OCI-LY3 (cell line): Measurements from ENCODE around the gene TRAPPC4.
A peak's percentile ranks its signal among the peaks of the same experiment; 100 is the strongest.

ENCODE experiments used
- H2AFZ ChIP-seq: fragments of 200-600, 300-600 bp; shearing (Covaris generic); 2 replicates; pipeline ENCODE4 v1.6.0; 2014; ENCODE audit warnings: antibody characterized with exemption, low read depth, low read length
- H3K27ac ChIP-seq: fragments of 200-600, 300-600 bp; sonication (generic); 2 replicates; pipeline ENCODE4 v1.5.1; 2014; ENCODE audit warnings: mild to moderate bottlenecking, low read length, moderate library complexity, mixed read lengths
- H3K27me3 ChIP-seq: fragments of 200-600, 300-600 bp; sonication (generic); 2 replicates; pipeline ENCODE4 v1.6.1; 2014; ENCODE audit warnings: low read depth, low read length, mixed read lengths
- H3K36me3 ChIP-seq: fragments of 200-600, 300-600 bp; sonication (generic); replicated peaks from 2 replicates; pipeline ENCODE3; 2014; ENCODE audit warnings: low read depth, low read length, mixed read lengths
- H3K4me1 ChIP-seq: fragments of 300-600, 200-600 bp; sonication (generic); 2 replicates; pipeline ENCODE4 v1.6.1; 2014; ENCODE audit warnings: low read length, mixed read lengths
- H3K4me2 ChIP-seq: fragments of 200-600, 300-600 bp; sonication (generic); 2 replicates; pipeline ENCODE4 v1.6.1; 2014; ENCODE audit warnings: low read length, mixed read lengths
- H3K4me3 ChIP-seq: fragments of 300-600, 200-600 bp; sonication (generic); 2 replicates; pipeline ENCODE4 v1.5.1; 2014; ENCODE audit warnings: antibody characterized with exemption, mild to moderate bottlenecking, low read length, moderate library complexity
- H3K79me2 ChIP-seq: fragments of 300-600, 200-600 bp; shearing (Covaris generic); 2 replicates; pipeline ENCODE4 v1.6.1; 2014; ENCODE audit warnings: mild to moderate bottlenecking, low read length, mixed read lengths
- H3K9ac ChIP-seq: fragments of 300-600, 200-600 bp; shearing (Covaris generic); 2 replicates; pipeline ENCODE4 v1.6.0; 2014; ENCODE audit warnings: mild to moderate bottlenecking, low read length, moderate library complexity
- H3K9me3 ChIP-seq: fragments of 200-600, 300-600 bp; shearing (Covaris generic); 2 replicates; pipeline ENCODE4 v1.6.1; 2014; ENCODE audit warnings: low read length, mixed read lengths; ENCODE audit not compliant: insufficient read depth
- H4K20me1 ChIP-seq: fragments of 200-600, 300-600 bp; sonication (generic); 2 replicates; pipeline ENCODE4 v1.6.1; 2016; ENCODE audit warnings: low read length, mixed read lengths; ENCODE audit not compliant: insufficient read depth
- CTCF ChIP-seq: fragments of 200-600, 300-600 bp; sonication (generic); IDR thresholded peaks from 2 replicates; pipeline ENCODE4 v1.5.1; 2014; ENCODE audit warnings: antibody characterized with exemption, low read length, low read depth
- EZH2phosphoT487 ChIP-seq: fragments of 200-600 bp; shearing (Covaris generic); IDR thresholded peaks from 2 replicates; pipeline ENCODE4 v1.6.1; 2018; ENCODE audit warnings: antibody characterized with exemption, mixed run types, low read depth

Gene TRAPPC4

GRCh38 chr11:119029069-119029339 is 10.4 kb downstream of the TRAPPC4 start:
- H3K27ac ChIP-seq, result peak overlapping the region; percentile 53
- H3K9ac ChIP-seq, result peak overlapping the region; percentile 91; the same call in 1 of the 2 replicates
- H3K4me3 ChIP-seq, result peak overlapping the region; percentile 88
- peaks cover 19% of the 10 kb centered on the region for H3K4me1 ChIP-seq
- no peaks in the 10 kb centered on the region for H3K9me3 ChIP-seq
- no peak overlapping the region for H2AFZ ChIP-seq
- H3K79me2 ChIP-seq, result peaks cover 28% of the 10 kb centered on the region
- H3K36me3 ChIP-seq, result peaks cover 39% of the 10 kb centered on the region
- no peaks in the 10 kb centered on the region for H4K20me1 ChIP-seq
- no peaks in the 10 kb centered on the region for H3K27me3 ChIP-seq
- TF ChIP-seq EZH2phosphoT487, result no peak
- TF ChIP-seq CTCF, result no peak
- peak overlapping the region; percentile 88 for H3K4me2 ChIP-seq

- no peak for TF ChIP-seq EZH2phosphoT487
- no peak for TF ChIP-seq CTCF
- Histone ChIP-seq H3K27me3 (no peaks in the 10 kb centered on the region), H3K36me3 (peaks cover 36% of the 10 kb centered on the region), H3K9me3 (no peaks in the 10 kb centered on the region), H3K4me3 (peak overlapping the region; percentile 88), H4K20me1 (no peaks in the 10 kb centered on the region), H3K9ac (peak overlapping the region; percentile 91), H3K4me1 (peaks cover 19% of the 10 kb centered on the region), H3K27ac (peak overlapping the region; percentile 53), H3K4me2 (peak overlapping the region; percentile 88), H2AFZ (no peak overlapping the region), H3K79me2 (peaks cover 28% of the 10 kb centered on the region)
These were observed 10.9 kb downstream of the TRAPPC4 start for GRCh38 chr11:119029340-119030028.

- H3K79me2 ChIP-seq, result peaks cover 28% of the 10 kb centered on the region
- H2AFZ ChIP-seq, result no peak overlapping the region
- no peaks in the 10 kb centered on the region for H3K9me3 ChIP-seq
- TF ChIP-seq CTCF (no peak), EZH2phosphoT487 (no peak)
- peak overlapping the region; percentile 91 for H3K9ac ChIP-seq
- peak overlapping the region; percentile 88 for H3K4me2 ChIP-seq
- H4K20me1 ChIP-seq, result no peaks in the 10 kb centered on the region
- peak overlapping the region; percentile 88 for H3K4me3 ChIP-seq
- no peaks in the 10 kb centered on the region for H3K27me3 ChIP-seq
- H3K27ac ChIP-seq, result peak overlapping the region; percentile 53
- H3K4me1 ChIP-seq, result peaks cover 19% of the 10 kb centered on the region
- H3K36me3 ChIP-seq, result peaks cover 31% of the 10 kb centered on the region
These were observed 11.4 kb downstream of the TRAPPC4 start for GRCh38 chr11:119030029-119030328.

- Histone ChIP-seq H3K9ac (peak within 1 kb of the TSS; percentile 91), H3K4me1 (peaks cover 19% of the 10 kb centered on the region), H3K79me2 (peaks cover 28% of the 10 kb centered on the region), H2AFZ (peak within 1 kb of the TSS; percentile 79), H3K4me2 (peak within 1 kb of the TSS; percentile 88), H3K4me3 (peak within 1 kb of the TSS; percentile 88), H3K36me3 (peaks cover 26% of the 10 kb centered on the region), H4K20me1 (no peaks in the 10 kb centered on the region), H3K9me3 (no peaks in the 10 kb centered on the region), H3K27ac (peak within 1 kb of the TSS; percentile 53), H3K27me3 (no peaks in the 10 kb centered on the region)
- TF ChIP-seq CTCF (no peak), EZH2phosphoT487 (no peak)
These were observed 11.9 kb downstream of the TRAPPC4 start, which contains the start of gene SLC37A4 for GRCh38 chr11:119030329-119031047. Gene SLC37A4, minus strand, starts transcription at chr11:119030877.
